ENCODE measurements around the gene CHST8. TPM values are rescaled to one million over a fixed set of nuclear protein-coding genes. Genes with fewer than 3 reads are reported as not detected.
A peak's percentile ranks its signal among the peaks of the same experiment; 100 is the strongest.

CHST8 gene
- polyA plus RNA-seq, 3 donors: not detected

- Histone ChIP-seq H3K4me3 (replicated peaks in 1 of 3; ENCODE audit: low read depth in 2 of 3, low read length in 3 of 3) (peak overlapping the region; percentile 61 to 96 (median 89)), H3K36me3 (replicated peaks in 1 of 2; ENCODE audit: control insufficient read depth in 1 of 2, insufficient read depth in 2 of 2, low read length in 2 of 2) (peaks cover 25 to 39% of the 10 kb centered on the region in 2 donors), H2AFZ (ENCODE audit: insufficient read depth, low read depth, low read length, poor library complexity, severe bottlenecking) (peak overlapping the region; percentile 81), H3K79me2 (ENCODE audit: insufficient read depth, low read length) (no peaks in the 10 kb centered on the region), H3K27me3 (ENCODE audit: control insufficient read depth in 2 of 2, insufficient read depth in 2 of 2, low read length in 2 of 2) (no peaks in the 10 kb centered on the region), H4K20me1 (ENCODE audit: insufficient read depth, low read length) (no peaks in the 10 kb centered on the region), H3K27ac (ENCODE audit: low read depth in 1 of 2, low read length in 2 of 2) (peak overlapping the region in 1 of 2 donors; percentile 79), H3K4me1 (ENCODE audit: control insufficient read depth in 1 of 2, insufficient read depth in 2 of 2, low read length in 2 of 2) (peaks cover 16 to 23% of the 10 kb centered on the region in 2 donors), H3K4me2 (replicated peaks; ENCODE audit: extremely low read depth, low read length, poor library complexity, severe bottlenecking) (peak overlapping the region; percentile 85), H3K9ac (ENCODE audit: insufficient read depth, low read length, poor library complexity, severe bottlenecking) (peak overlapping the region; percentile 69), H3K9me3 (replicated peaks in 1 of 2; ENCODE audit: control insufficient read depth in 1 of 2, insufficient read depth in 1 of 2, low read length in 2 of 2) (no peaks in the 10 kb centered on the region)
- 19% methylated on average over 36 of the region's 61 CpGs for WGBS (ENCODE audit: insufficient coverage)
- TF ChIP-seq CTCF (IDR thresholded peaks at IDR 0.05): no peak
- Mint-ChIP-seq H3K4me1 (peaks cover 17% of the 10 kb centered on the region), H3K36me3 (peaks cover 32 to 43% of the 10 kb centered on the region in 2 donors), H3K27me3 (ENCODE audit: low read depth in 3 of 3) (peaks cover 0 to 11% (median 5%) of the 10 kb centered on the region in 3 donors), H3K9me3 (no peaks in the 10 kb centered on the region), H3K4me3 (peak overlapping the region; percentile 92), H3K27ac (peak overlapping the region in 4 of 7 donors; percentile 32 to 86 (median 71))
- intact Hi-C loops (cut with micrococcal nuclease): loop anchor here (2.0 to 5.0 kb wide), 2 partner anchors 23 to 199 kb away; no protein-coding TSS in a partner anchor
- DNase-seq: peak in 1 of 3 donors; percentile 16
These were observed 176.3 kb downstream of the CHST8 start for GRCh38 chr19:33797802-33798671.

GRCh38 chr19:33798681-33799111 lies 176.9 kb downstream of the CHST8 start:
- no peak overlapping the region for H3K27ac Mint-ChIP-seq
- Histone ChIP-seq H3K4me1 (ENCODE audit: control insufficient read depth in 1 of 2, insufficient read depth in 2 of 2, low read length in 2 of 2) (peaks cover 16 to 23% of the 10 kb centered on the region in 2 donors), H3K27ac (ENCODE audit: low read depth in 1 of 2, low read length in 2 of 2) (no peak overlapping the region), H3K4me3 (replicated peaks in 1 of 3; ENCODE audit: low read depth in 2 of 3, low read length in 3 of 3) (peak overlapping the region in 1 of 3 experiments; percentile 96), H3K79me2 (ENCODE audit: insufficient read depth, low read length) (no peaks in the 10 kb centered on the region), H3K9me3 (replicated peaks in 1 of 2; ENCODE audit: control insufficient read depth in 1 of 2, insufficient read depth in 1 of 2, low read length in 2 of 2) (no peaks in the 10 kb centered on the region), H4K20me1 (ENCODE audit: insufficient read depth, low read length) (no peaks in the 10 kb centered on the region), H3K27me3 (ENCODE audit: control insufficient read depth in 2 of 2, insufficient read depth in 2 of 2, low read length in 2 of 2) (no peaks in the 10 kb centered on the region), H3K36me3 (replicated peaks in 1 of 2; ENCODE audit: control insufficient read depth in 1 of 2, insufficient read depth in 2 of 2, low read length in 2 of 2) (peaks cover 31 to 45% of the 10 kb centered on the region in 2 donors), H3K9ac (ENCODE audit: insufficient read depth, low read length, poor library complexity, severe bottlenecking) (no peak overlapping the region), H2AFZ (ENCODE audit: insufficient read depth, low read depth, low read length, poor library complexity, severe bottlenecking) (peak overlapping the region; percentile 50), H3K4me2 (replicated peaks; ENCODE audit: extremely low read depth, low read length, poor library complexity, severe bottlenecking) (peak overlapping the region; percentile 85)
- no peak for TF ChIP-seq CTCF (IDR thresholded peaks at IDR 0.05)
- peaks cover 38 to 50% of the 10 kb centered on the region in 2 donors for H3K36me3 Mint-ChIP-seq
- H3K4me3 Mint-ChIP-seq: peak overlapping the region; percentile 55 to 62
- WGBS (ENCODE audit: insufficient coverage): 97% methylated on average over 7 of the region's 12 CpGs
- peaks cover 17% of the 10 kb centered on the region for H3K4me1 Mint-ChIP-seq
- intact Hi-C loops (cut with micrococcal nuclease): loop anchor here (5.0 kb wide), 1 partner anchor 199 kb away; no protein-coding TSS in a partner anchor
- H3K27me3 Mint-ChIP-seq (ENCODE audit: low read depth in 3 of 3): peaks cover 0 to 11% (median 5%) of the 10 kb centered on the region in 3 donors
- no peaks in the 10 kb centered on the region for H3K9me3 Mint-ChIP-seq
- no peak for DNase-seq

Measured in CD14-positive monocyte (primary cell).